HG03439 (cell line): Measurements from ENCODE around the gene PLSCR5.
A peak's percentile ranks its signal among the peaks of the same experiment; 100 is the strongest.

Source experiments
- ATAC-seq: cut with Tn5 transposase; IDR thresholded peaks from one replicate; pipeline ENCODE4 v1.9.1; 2021; ENCODE audit warnings: mild to moderate bottlenecking, moderate library complexity; ENCODE audit not compliant: unreplicated experiment

Gene PLSCR5

GRCh38 chr3:146589899-146590508, 15.1 kb downstream of the PLSCR5 start:
- no peak for ATAC-seq

DNA sequence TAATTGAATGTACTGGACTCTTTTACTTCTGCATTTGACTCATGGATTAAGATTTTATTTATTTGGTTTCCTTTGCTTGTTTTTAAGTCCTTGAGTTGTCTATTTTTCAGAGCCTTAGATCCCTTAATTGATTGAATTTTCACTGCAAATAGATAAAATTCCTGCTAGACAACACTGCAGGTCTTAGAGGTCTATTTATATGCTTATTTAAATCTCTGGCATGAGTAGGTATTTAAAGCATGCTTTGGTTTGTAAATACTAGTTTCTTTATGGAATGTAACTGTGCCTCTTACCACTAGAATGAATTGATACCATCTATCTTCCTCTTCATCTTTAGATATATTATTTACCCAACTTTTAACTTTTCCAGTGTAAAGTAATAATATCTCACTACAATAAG, 20.0 kb downstream of the PLSCR5 start:
- no peak for ATAC-seq

GRCh38 chr3:146581951-146582467, 23.1 kb downstream of the PLSCR5 start:
- no peak for ATAC-seq

DNA sequence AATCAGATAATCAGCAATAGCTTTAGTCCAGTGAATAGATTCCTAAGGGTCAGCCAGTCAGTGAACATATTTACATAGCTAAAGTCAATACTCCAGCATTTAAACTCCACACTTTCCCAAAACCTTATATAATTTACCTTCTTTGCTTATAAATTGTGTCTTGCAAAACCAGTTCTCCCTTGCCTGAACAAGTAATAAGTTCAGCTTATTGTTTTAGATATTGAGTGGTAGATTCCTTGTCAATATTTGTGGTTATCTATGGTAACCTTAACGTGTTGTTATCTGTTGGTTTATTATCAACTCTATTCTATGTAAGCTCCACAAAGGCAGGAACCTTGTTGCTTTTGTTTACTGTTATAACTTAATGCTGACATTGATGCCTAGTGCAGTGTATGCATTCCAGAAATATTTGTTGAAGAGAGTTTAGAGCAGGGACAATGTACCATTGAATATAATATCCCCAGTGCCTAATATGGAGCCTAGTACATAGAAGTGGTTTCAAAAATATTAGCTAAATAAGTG, 24.0 kb downstream of the PLSCR5 start:
- ATAC-seq, result no peak

DNA sequence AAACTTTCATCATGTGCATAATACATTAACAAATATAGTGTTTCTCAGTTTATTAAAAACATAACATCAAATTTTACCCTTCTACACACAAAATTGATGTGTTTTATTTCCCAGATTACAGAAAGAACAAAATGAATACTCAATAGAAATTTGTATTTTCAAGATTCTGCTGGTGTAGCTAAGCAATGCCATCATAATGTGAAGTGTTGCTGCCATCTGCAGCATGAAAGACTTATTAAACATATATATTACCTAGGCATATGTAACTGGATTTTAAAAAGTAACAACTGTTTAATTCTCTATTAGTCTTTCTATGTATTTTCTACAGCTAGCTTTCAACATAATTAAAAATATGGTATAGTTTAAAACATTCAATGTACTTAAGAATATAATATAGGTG, 27.5 kb downstream of the PLSCR5 start:
- ATAC-seq, result peak; percentile 61

GRCh38 chr3:146575636-146576035, 29.5 kb downstream of the PLSCR5 start:
- no peak for ATAC-seq

GRCh38 chr3:146574173-146574572, 31.0 kb downstream of the PLSCR5 start:
- no peak for ATAC-seq

- no peak for ATAC-seq
These were observed 35.8 kb downstream of the PLSCR5 start for GRCh38 chr3:146569314-146569713.

GRCh38 chr3:146566138-146566537, 39.0 kb downstream of the PLSCR5 start:
- no peak for ATAC-seq

DNA sequence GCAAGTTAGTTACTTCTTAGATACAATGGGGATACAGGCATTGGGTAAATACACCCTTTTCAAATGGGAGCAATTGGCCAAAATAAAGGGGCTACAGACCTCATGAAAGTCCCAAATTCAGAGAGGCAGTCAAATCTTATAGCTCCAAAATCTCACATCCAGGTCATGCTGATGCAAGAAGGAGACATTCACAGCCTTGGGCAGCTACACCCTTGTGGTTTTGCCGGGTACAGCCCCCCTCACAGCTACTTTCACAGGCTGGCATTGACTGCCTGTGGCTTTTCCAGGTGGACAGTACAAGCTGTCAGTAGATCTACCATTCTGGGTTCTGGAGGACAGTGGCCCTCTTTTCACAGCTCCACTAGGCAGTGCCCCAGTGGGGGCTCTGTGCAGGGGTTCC, 43.3 kb downstream of the PLSCR5 start:
- no peak for ATAC-seq

DNA sequence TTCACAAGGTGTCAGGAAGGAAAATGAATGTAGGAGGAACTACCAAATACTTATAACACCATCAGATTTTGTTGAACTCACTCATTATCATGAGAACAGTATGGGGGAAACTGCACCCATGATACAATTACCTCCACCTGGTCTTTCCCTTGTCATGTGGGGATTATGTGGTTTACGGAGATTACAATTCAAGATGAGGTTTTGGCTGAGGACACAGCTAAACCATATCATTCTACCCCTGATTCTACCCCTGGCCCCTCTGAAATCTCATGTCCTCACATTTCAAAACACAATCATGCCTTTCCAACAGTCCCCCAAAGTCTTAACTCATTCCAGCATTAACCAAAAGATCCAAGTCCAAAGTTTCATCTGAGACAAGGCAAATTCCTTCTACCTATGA, 43.7 kb downstream of the PLSCR5 start:
- ATAC-seq, result no peak

DNA sequence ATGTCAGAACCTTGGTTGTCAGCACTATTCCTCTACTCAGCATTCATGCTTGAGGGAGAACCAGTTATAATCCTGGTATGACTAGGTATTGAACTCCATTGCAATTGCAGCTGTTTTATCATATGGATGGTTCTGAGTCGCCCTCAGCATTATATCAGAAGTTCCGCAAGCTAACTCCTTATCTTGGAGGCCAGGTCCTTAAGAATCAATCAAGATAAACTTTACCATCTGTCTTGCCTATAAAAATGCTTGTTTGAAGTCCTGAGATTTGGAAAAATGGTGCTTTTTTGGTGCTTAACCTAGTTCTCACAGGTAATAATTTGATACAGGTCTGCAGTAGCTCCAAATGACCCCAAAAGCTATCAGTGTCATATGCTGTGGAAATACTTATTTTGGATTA, 44.5 kb downstream of the PLSCR5 start:
- no peak for ATAC-seq

- ATAC-seq, result no peak
These were observed 45.8 kb downstream of the PLSCR5 start for GRCh38 chr3:146559388-146559787.

DNA sequence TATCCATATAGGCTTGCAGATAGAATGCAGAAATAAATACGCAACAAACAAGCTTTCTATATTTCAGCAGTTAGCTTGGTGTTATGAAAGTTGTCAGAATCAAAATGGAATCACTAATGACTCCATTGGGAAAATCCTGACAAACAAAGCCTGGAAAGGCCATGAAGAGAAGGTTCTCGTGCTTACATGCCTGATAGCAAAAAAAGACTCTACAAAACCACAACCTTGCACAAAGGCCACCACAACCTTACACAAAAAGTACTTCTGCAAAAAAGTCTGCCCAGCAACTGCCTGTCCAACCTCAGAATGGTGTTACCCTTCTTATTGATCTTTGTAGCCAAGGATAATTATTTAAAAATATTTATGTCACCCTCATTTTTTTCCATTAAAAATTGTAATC, 46.4 kb downstream of the PLSCR5 start:
- no peak for ATAC-seq

- ATAC-seq, result no peak
These were observed 47.4 kb downstream of the PLSCR5 start for GRCh38 chr3:146557745-146558144.

DNA sequence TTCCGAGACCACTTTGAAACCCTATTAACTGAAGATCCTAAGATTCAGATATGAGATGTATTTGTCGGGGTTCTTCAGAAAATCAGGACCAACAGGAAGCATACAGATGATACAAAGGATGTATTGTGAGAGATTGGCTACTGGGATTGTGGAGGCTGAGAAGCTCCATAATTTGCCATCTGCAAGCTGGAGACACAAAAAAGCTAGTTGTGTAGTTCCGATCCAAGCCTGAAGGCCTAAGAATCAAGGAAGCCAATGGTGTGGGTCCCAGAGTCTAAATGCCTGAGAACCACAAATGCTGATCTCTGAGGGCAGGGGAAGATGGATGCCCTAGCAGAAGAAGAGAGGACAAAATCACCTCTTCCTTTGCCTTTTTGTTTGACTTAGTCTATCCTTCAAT, 49.8 kb downstream of the PLSCR5 start:
- ATAC-seq, result no peak

DNA sequence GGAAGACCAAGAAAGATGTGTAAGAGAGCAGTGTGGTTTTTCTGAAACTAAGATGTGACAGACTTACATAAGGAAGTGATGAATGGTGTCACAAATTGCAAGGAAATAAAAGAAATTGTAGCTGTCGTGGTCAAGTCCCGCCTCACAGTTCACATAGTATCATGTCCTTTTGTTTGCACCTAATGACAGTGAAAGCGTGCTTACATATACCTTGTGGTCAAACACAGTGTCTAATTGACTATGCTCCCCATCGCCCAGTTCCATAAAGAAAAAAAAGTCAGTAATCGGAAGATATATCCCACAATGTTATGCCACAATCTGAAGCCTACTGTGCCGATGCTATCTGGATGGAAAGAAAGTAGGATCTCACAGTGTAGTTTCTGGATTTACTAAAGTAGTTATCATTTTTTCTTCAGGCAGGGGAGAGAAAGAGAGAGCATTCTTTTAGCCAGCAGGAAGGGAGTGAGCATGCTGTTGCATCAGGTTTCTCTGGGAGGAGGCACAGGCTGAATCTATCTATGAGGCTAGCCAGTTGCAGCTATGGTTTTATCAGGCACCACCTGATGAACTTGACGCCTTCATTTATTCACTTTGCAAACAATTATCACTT, 50.9 kb downstream of the PLSCR5 start:
- ATAC-seq, result no peak

DNA sequence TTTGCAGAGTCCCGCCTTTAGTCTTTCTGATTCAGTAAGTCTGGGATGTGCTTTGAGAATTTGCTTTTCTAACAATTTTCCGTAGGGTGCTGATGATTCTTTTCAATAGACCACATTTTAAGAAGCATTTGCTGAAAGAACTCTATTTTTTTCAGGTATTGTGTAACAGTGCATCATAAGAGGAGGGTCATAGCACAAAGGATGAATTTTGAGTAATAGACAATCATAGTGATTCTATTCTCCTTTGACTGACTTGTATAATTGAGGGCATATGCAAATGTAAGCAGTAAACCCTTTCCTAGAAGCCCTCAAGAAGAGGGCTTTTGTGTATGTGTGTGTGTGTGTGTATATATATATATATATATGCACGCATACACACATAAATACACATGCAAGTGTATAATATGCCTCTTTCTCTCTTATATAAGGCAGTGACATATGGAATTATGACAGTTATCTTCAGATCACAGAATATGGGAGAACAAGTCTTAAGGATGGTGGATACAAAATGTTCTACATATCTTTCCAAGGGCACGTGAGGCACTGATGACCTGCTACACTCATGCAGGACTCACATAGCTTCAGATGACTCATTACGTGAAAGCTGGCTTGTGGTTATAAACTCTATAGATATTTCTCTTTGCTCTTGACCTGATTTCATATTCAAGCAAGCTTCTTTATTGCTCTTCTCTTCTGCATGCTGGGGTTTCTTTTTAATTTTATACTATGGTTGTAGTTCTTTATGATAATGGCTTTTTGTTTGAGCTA, 54.2 kb downstream of the PLSCR5 start:
- peak; percentile 95 for ATAC-seq

GRCh38 chr3:146550070-146550615, 55.0 kb downstream of the PLSCR5 start:
- ATAC-seq, result no peak

DNA sequence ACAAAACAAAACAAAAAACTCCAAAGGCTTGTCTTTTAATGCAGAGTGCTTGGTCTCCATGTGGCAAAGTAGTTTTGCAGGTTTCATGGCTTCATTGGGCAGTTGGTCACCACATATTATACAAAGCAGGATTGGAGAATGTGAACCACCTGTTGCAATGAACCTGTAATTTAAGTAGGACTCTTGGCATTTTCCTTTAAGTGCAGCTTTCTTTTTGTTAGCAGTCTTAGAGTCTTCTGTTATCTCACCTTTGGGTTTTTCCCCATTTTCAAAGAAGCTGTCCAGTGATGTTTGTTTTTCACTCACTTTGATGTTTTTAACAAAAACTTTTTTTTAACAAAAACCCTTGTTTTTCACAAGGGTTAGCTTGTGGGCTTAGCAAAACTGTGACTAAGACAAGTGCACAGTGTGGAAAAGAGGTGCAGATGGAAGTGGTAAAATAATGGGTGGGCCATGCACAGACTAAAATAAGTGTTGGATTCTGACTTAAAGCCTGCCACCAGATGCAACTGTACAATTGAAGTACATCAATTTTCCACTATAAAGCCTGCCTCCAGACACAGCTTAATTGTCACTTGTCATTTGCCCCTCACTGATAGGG, 57.8 kb downstream of the PLSCR5 start:
- ATAC-seq, result no peak

DNA sequence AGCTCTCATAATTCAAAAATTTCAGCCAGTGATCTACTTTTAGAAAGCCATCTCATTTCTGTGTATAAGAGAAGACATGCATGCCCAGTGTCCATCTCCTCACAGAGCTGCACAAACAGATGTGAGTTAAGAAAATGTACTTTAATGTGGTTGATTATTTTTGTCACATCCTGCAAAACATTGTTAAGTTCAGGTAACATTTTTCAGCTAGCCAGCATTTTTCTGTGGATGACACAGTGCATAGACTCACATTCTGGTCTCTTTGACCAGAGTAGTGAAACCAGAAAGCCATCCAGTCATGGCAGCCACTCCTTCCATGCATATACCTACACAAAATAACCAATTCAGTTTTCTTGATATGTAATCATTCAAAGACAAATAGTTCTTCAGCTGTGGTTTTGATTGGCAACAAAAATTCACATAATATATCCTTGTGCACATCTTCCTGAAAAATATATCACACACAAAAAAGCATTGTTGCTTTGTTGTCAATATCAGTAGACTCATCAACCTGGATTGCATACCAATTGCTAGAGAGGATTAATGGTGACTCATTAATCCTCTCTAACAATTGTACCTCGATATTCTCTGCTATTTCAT, 58.7 kb downstream of the PLSCR5 start:
- no peak for ATAC-seq
